ENCODE data around the gene DDX31.

DDX31 gene

DNA sequence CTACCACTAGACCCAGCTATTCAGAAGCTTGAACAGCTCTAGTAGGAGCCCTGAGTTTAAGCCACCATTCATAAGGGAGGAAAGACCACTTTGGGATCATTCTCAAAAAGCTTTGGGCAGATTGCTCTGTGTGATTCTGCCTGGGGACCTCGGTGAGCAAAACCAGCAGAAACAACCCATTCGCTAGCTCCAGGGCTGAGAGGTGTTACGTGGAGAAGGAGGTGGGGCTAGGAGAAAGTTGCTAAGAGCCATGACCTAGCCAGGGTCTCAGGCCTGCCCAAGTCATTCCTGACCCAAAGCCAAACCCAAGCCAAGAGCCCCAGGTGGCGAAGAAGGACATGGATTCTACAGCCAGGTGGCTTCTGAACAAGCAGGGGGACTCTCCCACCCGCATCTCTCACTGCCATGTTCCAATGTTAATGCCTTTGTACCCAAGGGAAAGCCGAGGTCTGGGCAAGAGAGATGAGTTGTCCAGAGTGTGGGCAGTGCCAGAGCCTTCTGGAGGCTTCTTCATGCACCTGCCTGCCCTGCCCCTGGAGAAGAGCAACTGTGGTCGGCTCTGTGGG is 91.3 kb downstream of the DDX31 start:
- DNase-seq (ENCODE audit: extremely low spot score): no peak
- no peak for TF ChIP-seq BHLHE40 (IDR thresholded peaks at IDR 0.05; ENCODE audit: borderline replicate concordance)
- TF ChIP-seq, protein P1, sequence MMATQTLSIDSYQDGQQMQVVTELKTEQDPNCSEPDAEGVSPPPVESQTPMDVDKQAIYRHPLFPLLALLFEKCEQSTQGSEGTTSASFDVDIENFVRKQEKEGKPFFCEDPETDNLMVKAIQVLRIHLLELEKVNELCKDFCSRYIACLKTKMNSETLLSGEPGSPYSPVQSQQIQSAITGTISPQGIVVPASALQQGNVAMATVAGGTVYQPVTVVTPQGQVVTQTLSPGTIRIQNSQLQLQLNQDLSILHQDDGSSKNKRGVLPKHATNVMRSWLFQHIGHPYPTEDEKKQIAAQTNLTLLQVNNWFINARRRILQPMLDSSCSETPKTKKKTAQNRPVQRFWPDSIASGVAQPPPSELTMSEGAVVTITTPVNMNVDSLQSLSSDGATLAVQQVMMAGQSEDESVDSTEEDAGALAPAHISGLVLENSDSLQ (IDR thresholded peaks at IDR 0.05): no peak
- TF ChIP-seq ELF4 (IDR thresholded peaks at IDR 0.05): no peak
- TF ChIP-seq TARDBP (IDR thresholded peaks at IDR 0.05): no peak
- TF ChIP-seq SUZ12 (IDR thresholded peaks at IDR 0.05): no peak
- no peak for TF ChIP-seq ZNF384 (IDR thresholded peaks at IDR 0.05)
- no peak for TF ChIP-seq NFRKB (IDR thresholded peaks at IDR 0.05)
- POLR2A ChIA-PET: no interaction called here
- CTCF ChIA-PET: no interaction called here

DNA sequence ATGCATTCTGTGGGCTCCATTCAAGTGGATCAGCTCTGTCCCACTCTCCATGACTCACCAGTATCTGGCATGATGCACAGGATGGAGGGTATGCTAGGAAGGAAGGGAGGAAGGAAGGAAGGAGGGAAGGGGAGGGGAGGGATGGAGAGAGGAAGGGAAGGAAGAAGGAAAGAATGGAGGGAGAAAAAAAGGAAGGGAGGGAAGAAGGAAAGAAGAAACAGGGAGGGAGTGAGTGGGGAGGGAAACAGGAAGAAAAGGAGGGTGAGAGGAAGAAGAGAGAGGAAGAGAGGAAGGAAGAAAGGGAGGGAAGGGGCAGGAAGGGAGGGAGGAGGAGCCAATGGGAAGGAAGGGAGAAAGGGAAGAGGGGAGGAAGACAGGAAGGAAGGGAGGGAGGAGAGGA is 92.7 kb downstream of the DDX31 start:
- TF ChIP-seq HDGF (IDR thresholded peaks at IDR 0.05; ENCODE audit: borderline replicate concordance) (no peak), BHLHE40 (IDR thresholded peaks at IDR 0.05; ENCODE audit: borderline replicate concordance) (no peak), FOXA1 (IDR thresholded peaks at IDR 0.05) (no peak), FOXK2 (IDR thresholded peaks at IDR 0.05) (no peak)
- TF ChIP-seq, protein P1 (IDR thresholded peaks at IDR 0.05): no peak
- no peak for DNase-seq (ENCODE audit: extremely low spot score)
- ChIA-PET POLR2A (no interaction called here), CTCF (interaction anchor here (0.5 kb wide), 2 partner anchors 119 to 164 kb away, joined by 3 read pairs; no protein-coding TSS in a partner anchor)

DNA sequence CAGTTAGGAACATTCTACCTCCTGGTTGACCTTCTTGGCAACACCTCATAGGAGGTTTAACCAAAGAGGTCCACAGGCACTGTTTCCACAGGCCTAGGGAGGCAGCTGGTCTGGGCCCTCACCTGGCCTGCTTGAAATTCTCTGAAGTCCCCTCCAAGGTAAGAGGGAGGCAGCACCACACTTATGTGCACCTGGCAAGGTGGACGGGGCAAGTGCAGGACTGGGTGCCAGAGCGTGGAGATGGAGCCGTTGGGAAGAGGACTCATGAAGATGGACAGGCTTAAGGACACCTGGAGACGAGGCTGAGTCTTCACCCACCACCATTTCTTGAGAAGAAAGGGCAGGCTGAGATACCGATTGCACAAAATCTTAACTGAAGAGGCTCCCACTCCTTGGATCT is 94.0 kb downstream of the DDX31 start:
- TF ChIP-seq FOXK2 (IDR thresholded peaks at IDR 0.05) (no peak), FOXM1 (IDR thresholded peaks at IDR 0.05; ENCODE audit: borderline replicate concordance) (no peak), LEF1 (IDR thresholded peaks at IDR 0.05; ENCODE audit: borderline replicate concordance) (no peak), FOXA1 (IDR thresholded peaks at IDR 0.05) (no peak), NFRKB (IDR thresholded peaks at IDR 0.05) (no peak), SP1 (IDR thresholded peaks at IDR 0.05) (no peak), CTBP1 (IDR thresholded peaks at IDR 0.05; ENCODE audit: borderline replicate concordance) (no peak), HDGF (IDR thresholded peaks at IDR 0.05; ENCODE audit: borderline replicate concordance) (no peak), ELF4 (IDR thresholded peaks at IDR 0.05) (no peak), TARDBP (IDR thresholded peaks at IDR 0.05) (no peak), BHLHE40 (IDR thresholded peaks at IDR 0.05; ENCODE audit: borderline replicate concordance) (no peak), ZNF384 (IDR thresholded peaks at IDR 0.05) (no peak), ARNT (IDR thresholded peaks at IDR 0.05) (no peak), SUZ12 (IDR thresholded peaks at IDR 0.05) (no peak), L3MBTL2 (conservative IDR thresholded peaks at IDR 0.05) (no peak)
- TF ChIP-seq, protein P1 (IDR thresholded peaks at IDR 0.05): no peak
- POLR2A ChIA-PET: no interaction called here
- CTCF ChIA-PET: no interaction called here
- DNase-seq (ENCODE audit: extremely low spot score): no peak

- no peak for TF ChIP-seq SP1 (IDR thresholded peaks at IDR 0.05)
- TF ChIP-seq, protein P1 (IDR thresholded peaks at IDR 0.05): peak; percentile 29; the same call in 1 of the 2 replicates
- no peak for TF ChIP-seq ZNF384 (IDR thresholded peaks at IDR 0.05)
- TF ChIP-seq ELF4 (IDR thresholded peaks at IDR 0.05): no peak
- TF ChIP-seq FOXM1 (IDR thresholded peaks at IDR 0.05; ENCODE audit: borderline replicate concordance): 0 out of 2 replicates have a peak, but pooled peaks have one; percentile 2
- peak; percentile 88 for DNase-seq (ENCODE audit: extremely low spot score)
- POLR2A ChIA-PET: no interaction called here
- CTCF ChIA-PET: interaction anchor here (1.2 kb wide), 1 partner anchor 233 kb away, joined by 4 read pairs; no protein-coding TSS in a partner anchor
Measured at GRCh38 chr9:132575005-132575609, 94.7 kb downstream of the DDX31 start.

DNA sequence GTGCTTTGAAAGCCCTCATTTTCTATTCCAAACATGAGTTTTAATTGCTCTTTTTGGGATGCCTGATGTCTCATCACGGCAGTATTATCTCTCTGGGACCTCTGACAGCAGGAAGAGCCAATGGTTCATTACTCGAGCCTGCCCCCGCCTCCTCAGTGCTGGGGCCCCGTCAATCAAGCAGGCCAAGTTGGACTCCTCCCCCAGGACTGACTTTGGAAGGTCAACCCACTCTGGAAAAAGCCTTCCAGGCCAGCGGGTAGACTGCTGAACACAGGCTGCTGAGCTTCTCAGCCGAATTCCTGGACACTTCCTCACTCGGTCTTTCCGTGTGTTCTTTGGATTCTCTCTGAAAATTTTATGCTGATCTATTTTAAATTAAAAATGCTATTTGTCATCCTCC is 96.9 kb downstream of the DDX31 start:
- CTCF ChIA-PET: interaction anchor here (0.5 to 0.6 kb wide), 2 partner anchors 58 to 184 kb away, joined by 3 read pairs; no protein-coding TSS in a partner anchor

More for the DNA sequence above, 96.9 kb downstream of the DDX31 start:
- DNase-seq (ENCODE audit: extremely low spot score): no peak
- POLR2A ChIA-PET: no interaction called here
- TF ChIP-seq BHLHE40 (IDR thresholded peaks at IDR 0.05; ENCODE audit: borderline replicate concordance) (no peak), NFRKB (IDR thresholded peaks at IDR 0.05) (no peak), FOXK2 (IDR thresholded peaks at IDR 0.05) (no peak), ARNT (IDR thresholded peaks at IDR 0.05) (no peak), ELF4 (IDR thresholded peaks at IDR 0.05) (no peak)
- TF ChIP-seq, protein P1 (IDR thresholded peaks at IDR 0.05): peak; percentile 86

Measured in HEK293T (cell line).